ENCODE results near the gene RAD9B. TPM values are rescaled to one million over a fixed set of nuclear protein-coding genes. Genes with fewer than 3 reads are reported as not detected.
"Not testable (repeated sequence)": the region's sequence is repeated elsewhere in the genome, so short reads cannot be mapped to it uniquely, and the experiment has no call there.

Gene RAD9B
- total RNA-seq, 2 donors from 2014 or later, result 0.37 to 0.62 TPM

GRCh38 chr12:110534811-110535210 lies 32.7 kb downstream of the RAD9B start:
- Mint-ChIP-seq H3K4me3 (no peak overlapping the region), H3K27ac (peak overlapping the region; percentile 19), H3K4me1 (peaks cover 2% of the 10 kb centered on the region), H3K27me3 (no peaks in the 10 kb centered on the region), H3K36me3 (ENCODE audit: low read depth) (peaks cover 2% of the 10 kb centered on the region)
- H3K9me3 ChIP-seq (ENCODE audit: control insufficient read depth, low read length, poor library complexity, severe bottlenecking), result no peaks in the 10 kb centered on the region
- ATAC-seq (no peak), DNase-seq (no peak)

DNA sequence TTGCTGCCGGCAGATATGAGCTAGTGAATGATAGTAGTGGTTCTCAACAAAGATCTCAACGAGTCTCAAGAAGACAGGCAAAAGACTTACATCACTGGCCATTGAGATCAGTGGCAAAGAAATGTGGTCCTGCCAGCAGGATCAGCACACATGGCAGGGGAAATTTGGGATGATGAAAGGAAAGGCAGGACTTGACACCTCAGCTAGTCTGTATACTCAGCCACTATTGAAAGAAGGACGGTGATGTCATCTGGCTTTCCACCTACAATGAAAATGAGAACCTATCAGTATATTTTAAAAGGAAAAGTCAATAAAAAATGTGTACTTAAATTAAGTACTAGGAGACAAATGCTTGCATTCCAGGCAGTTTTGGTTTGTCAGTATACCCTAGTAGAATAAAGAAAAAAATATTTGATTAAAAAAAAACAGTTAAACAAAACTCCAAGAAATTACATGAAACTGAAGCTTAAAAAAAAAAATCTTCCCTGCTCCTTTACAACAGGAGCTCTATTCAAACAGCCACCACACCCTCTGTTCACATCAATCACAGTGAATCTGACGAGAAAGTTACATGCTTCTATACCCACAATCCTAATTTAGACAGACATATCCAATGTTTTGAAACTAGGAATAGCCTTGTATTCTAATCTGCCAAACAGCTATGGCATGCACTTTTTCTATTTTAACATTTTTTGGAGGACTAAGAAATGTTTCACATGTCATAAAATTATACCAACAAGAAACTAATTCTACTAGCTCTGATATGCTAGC lies 34.9 kb downstream of the RAD9B start:
- Mint-ChIP-seq H3K4me1 (peaks cover 2% of the 10 kb centered on the region), H3K27me3 (no peaks in the 10 kb centered on the region), H3K4me3 (no peak overlapping the region), H3K27ac (no peak overlapping the region), H3K36me3 (ENCODE audit: low read depth) (peaks cover 2% of the 10 kb centered on the region)
- no peak for ATAC-seq
- DNase-seq, result no peak
- H3K9me3 ChIP-seq (ENCODE audit: control insufficient read depth, low read length, poor library complexity, severe bottlenecking), result no peaks in the 10 kb centered on the region

- ATAC-seq (no peak), DNase-seq (no peak)
- Mint-ChIP-seq H3K4me1 (peaks cover 2% of the 10 kb centered on the region), H3K27ac (no peak overlapping the region), H3K4me3 (no peak overlapping the region), H3K27me3 (no peaks in the 10 kb centered on the region), H3K36me3 (ENCODE audit: low read depth) (peaks cover 2% of the 10 kb centered on the region)
- no peaks in the 10 kb centered on the region for H3K9me3 ChIP-seq (ENCODE audit: control insufficient read depth, low read length, poor library complexity, severe bottlenecking)
Measured at GRCh38 chr12:110537605-110538409, 35.7 kb downstream of the RAD9B start.

- no peak for ATAC-seq
- H3K27me3 Mint-ChIP-seq, result no peaks in the 10 kb centered on the region
- H3K4me1 Mint-ChIP-seq, result peaks cover 6% of the 10 kb centered on the region
- H3K27ac Mint-ChIP-seq, result peak overlapping the region; percentile 45
- peak overlapping the region; percentile 63 for H3K4me3 Mint-ChIP-seq
- no peak for DNase-seq
- peaks cover 2% of the 10 kb centered on the region for H3K36me3 Mint-ChIP-seq (ENCODE audit: low read depth)
- no peaks in the 10 kb centered on the region for H3K9me3 ChIP-seq (ENCODE audit: control insufficient read depth, low read length, poor library complexity, severe bottlenecking)
Measured at GRCh38 chr12:110538869-110539622, 36.9 kb downstream of the RAD9B start.

- Mint-ChIP-seq H3K4me1 (peaks cover 6% of the 10 kb centered on the region), H3K27ac (no peak overlapping the region), H3K27me3 (no peaks in the 10 kb centered on the region), H3K4me3 (no peak overlapping the region), H3K36me3 (ENCODE audit: low read depth) (peaks cover 2% of the 10 kb centered on the region)
- no peaks in the 10 kb centered on the region for H3K9me3 ChIP-seq (ENCODE audit: control insufficient read depth, low read length, poor library complexity, severe bottlenecking)
- ATAC-seq, result no peak
- no peak for DNase-seq
Measured at GRCh38 chr12:110540048-110540447, 37.9 kb downstream of the RAD9B start.

DNA sequence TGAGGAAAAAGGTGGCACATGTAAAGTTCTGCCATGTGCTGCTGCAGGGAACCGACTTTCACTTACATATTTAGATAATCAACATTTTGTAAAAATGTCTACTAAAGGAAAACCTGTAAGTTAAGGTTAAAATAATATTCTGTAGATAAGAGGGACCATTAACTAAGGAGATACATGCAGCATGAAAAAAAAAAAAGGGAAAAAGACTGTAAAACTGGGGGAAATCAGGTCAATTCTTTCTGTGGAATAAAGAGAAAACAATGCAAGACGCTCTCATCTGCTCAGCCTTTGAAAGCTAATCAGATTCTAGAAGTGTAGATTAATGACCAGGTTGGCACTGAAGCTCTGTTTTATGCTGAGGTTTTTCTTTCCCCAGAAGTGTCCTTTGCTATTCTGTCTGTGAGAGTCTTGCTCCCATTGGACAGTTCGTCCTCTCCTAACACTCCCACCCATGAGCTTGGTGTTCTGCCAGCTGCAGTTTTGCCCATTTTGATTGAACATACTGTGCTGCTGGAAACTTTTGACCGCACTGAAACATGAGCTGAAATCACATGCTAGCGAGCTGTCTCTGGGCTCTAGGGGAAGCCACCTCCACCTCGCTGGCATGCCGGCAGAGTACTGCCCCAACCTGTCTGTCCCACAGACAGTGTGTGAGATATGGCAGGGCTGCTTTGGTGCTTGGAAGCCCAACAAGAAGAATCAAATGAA lies 41.3 kb downstream of the RAD9B start:
- peaks cover 2% of the 10 kb centered on the region for H3K36me3 Mint-ChIP-seq (ENCODE audit: low read depth)
- H3K4me3 Mint-ChIP-seq, result no peak overlapping the region
- DNase-seq (no peak), ATAC-seq (no peak)
- H3K27ac Mint-ChIP-seq, result peak overlapping the region; percentile 79
- H3K4me1 Mint-ChIP-seq, result peaks cover 18% of the 10 kb centered on the region
- no peaks in the 10 kb centered on the region for H3K27me3 Mint-ChIP-seq
- H3K9me3 ChIP-seq (ENCODE audit: control insufficient read depth, low read length, poor library complexity, severe bottlenecking), result no peaks in the 10 kb centered on the region

DNA sequence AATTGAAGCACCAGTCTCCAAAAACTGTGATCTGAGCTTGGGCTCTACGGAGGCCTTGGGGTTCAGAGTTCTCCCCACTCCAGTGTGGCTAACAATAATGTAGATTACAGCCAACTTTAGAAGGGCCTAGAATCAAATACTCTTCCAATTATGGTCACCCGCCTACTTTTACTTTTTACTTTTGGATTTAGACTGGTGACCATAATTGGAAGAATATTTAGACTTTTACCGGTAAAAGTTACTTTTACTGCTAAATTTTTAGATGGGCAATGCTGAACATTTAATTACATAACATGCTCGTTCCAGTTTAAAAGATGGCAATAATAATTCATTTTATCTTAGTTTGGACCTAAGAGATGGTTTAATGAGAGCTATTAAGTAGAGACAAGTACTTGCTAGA lies 41.8 kb downstream of the RAD9B start:
- H3K4me1 Mint-ChIP-seq, result peaks cover 17% of the 10 kb centered on the region
- ATAC-seq, result no peak
- H3K27ac Mint-ChIP-seq, result peak overlapping the region; percentile 79
- no peaks in the 10 kb centered on the region for H3K36me3 Mint-ChIP-seq (ENCODE audit: low read depth)
- H3K27me3 Mint-ChIP-seq, result no peaks in the 10 kb centered on the region
- no peak overlapping the region for H3K4me3 Mint-ChIP-seq
- DNase-seq, result no peak
- no peaks in the 10 kb centered on the region for H3K9me3 ChIP-seq (ENCODE audit: control insufficient read depth, low read length, poor library complexity, severe bottlenecking)

- H3K27ac Mint-ChIP-seq, result peak overlapping the region; percentile 54
Measured at GRCh38 chr12:110545259-110545658, 43.1 kb downstream of the RAD9B start.

DNA sequence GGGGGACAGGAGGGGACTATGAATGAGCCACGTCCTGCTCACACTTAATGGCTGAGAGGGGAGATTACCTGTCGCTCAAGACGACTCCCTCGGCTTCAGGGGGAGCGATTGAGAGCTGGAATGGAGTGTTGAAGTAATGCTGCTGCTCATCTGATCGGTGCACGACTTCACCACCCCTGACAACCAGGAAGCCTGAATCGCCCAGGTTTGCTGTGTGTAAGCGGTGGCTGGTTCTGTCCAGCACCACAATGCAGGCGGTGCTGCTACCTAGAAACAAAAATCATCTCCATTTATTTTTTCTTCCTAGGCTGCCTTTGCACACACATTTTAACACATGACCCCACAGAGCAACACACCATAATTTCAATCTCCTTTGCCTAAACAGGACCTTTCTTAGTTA lies 43.7 kb downstream of the RAD9B start:
- ATAC-seq (no peak), DNase-seq (no peak)
- H3K27me3 Mint-ChIP-seq, result no peaks in the 10 kb centered on the region
- no peaks in the 10 kb centered on the region for H3K9me3 ChIP-seq (ENCODE audit: control insufficient read depth, low read length, poor library complexity, severe bottlenecking)
- H3K4me3 Mint-ChIP-seq, result no peak overlapping the region
- H3K36me3 Mint-ChIP-seq (ENCODE audit: low read depth), result no peaks in the 10 kb centered on the region
- H3K27ac Mint-ChIP-seq, result peak overlapping the region; percentile 54
- peaks cover 23% of the 10 kb centered on the region for H3K4me1 Mint-ChIP-seq

More at GRCh38 chr12:110545259-110545658, 43.1 kb downstream of the RAD9B start:
- DNase-seq; H3K27me3 Mint-ChIP-seq; ATAC-seq; H3K9me3 ChIP-seq (ENCODE audit: control insufficient read depth, low read length, poor library complexity, severe bottlenecking); H3K36me3 Mint-ChIP-seq (ENCODE audit: low read depth); H3K4me3 Mint-ChIP-seq: not testable (repeated sequence)
- peaks cover 23% of the 10 kb centered on the region for H3K4me1 Mint-ChIP-seq

- Mint-ChIP-seq H3K27me3 (no peaks in the 10 kb centered on the region), H3K4me3 (no peak overlapping the region), H3K36me3 (ENCODE audit: low read depth) (no peaks in the 10 kb centered on the region), H3K4me1 (peaks cover 23% of the 10 kb centered on the region), H3K27ac (peak overlapping the region; percentile 54)
- ATAC-seq (no peak), DNase-seq (no peak)
- no peaks in the 10 kb centered on the region for H3K9me3 ChIP-seq (ENCODE audit: control insufficient read depth, low read length, poor library complexity, severe bottlenecking)
Measured at GRCh38 chr12:110546339-110546738, 44.2 kb downstream of the RAD9B start.

- ATAC-seq (no peak), DNase-seq (no peak)
- Mint-ChIP-seq H3K27me3 (no peaks in the 10 kb centered on the region), H3K27ac (peak overlapping the region; percentile 32), H3K4me1 (peaks cover 27% of the 10 kb centered on the region), H3K36me3 (ENCODE audit: low read depth) (no peaks in the 10 kb centered on the region), H3K4me3 (no peak overlapping the region)
- no peaks in the 10 kb centered on the region for H3K9me3 ChIP-seq (ENCODE audit: control insufficient read depth, low read length, poor library complexity, severe bottlenecking)
Measured at GRCh38 chr12:110547090-110547489, 45.0 kb downstream of the RAD9B start.

- Mint-ChIP-seq H3K27me3 (no peaks in the 10 kb centered on the region), H3K36me3 (ENCODE audit: low read depth) (no peaks in the 10 kb centered on the region), H3K27ac (peak overlapping the region; percentile 21), H3K4me1 (peaks cover 23% of the 10 kb centered on the region), H3K4me3 (no peak overlapping the region)
- no peaks in the 10 kb centered on the region for H3K9me3 ChIP-seq (ENCODE audit: control insufficient read depth, low read length, poor library complexity, severe bottlenecking)
- DNase-seq (no peak), ATAC-seq (no peak)
Measured at GRCh38 chr12:110548678-110549077, 46.5 kb downstream of the RAD9B start.

Measured in T-helper 17 cell (primary cell).